Mucosa of gallbladder (tissue), 1 donor: ENCODE measurements around the gene ADAMTS17. TPM values are rescaled to one million over a fixed set of nuclear protein-coding genes. Genes with fewer than 3 reads are reported as not detected.

Experiments
- DNase-seq: peaks from one replicate; pipeline ENCODE4 v3.0.0-alpha.2; 2020; ENCODE audit warnings: low spot score
- total RNA-seq: library from RNA; stranded (reverse); gene quantifications from one replicate; pipeline ENCODE4 v1.2.1, GENCODE V29; 2021
- donor health status: DM: no; HTN: no; CAD: no.

Gene ADAMTS17
- total RNA-seq, 1 donor from 2014 or later = 3.6 TPM

DNA sequence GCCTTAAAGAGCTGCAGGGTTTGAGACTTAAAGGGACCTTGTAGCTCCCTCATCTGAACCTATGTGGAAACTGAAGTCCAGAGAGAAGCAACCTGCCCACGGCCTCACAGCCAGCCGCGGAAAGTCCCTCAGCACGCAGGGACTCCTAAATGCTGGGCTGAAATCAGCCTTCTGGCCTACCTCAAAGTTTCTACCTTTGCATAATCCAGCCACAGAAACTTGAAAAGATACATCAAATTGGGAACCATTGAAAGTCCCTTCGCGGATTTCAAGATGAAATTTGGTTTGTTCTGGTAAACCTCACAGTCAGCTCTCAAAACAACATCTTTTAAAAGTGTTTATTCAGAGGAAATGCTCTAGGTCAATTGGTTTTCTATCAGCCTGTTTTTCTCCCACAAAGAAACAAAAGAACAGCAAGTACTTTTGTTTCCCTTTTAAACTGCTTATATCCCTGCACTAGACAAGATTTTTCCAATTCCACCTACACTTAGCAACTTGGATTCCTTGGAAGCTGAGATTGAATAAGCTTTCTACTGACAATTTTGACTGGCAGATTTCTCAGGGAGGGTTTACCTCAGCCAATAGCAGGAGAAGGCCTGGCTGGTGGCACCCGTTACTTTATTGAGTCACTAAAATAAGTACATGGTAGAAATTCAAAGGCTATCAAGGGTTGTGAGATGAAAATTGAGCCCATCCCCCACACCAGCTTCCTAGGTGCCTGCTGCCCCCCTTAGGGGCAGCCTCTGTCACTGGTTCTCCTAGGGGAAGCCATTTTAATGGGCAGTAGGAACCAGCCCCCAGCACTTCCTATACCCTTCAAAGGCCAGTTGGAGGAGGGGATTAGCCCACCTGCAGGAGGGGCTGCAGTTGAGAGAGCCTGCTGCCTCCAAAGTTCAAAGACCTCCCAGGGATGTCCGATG, 171.2 kb downstream of the ADAMTS17 start:
- no peak for DNase-seq

DNA sequence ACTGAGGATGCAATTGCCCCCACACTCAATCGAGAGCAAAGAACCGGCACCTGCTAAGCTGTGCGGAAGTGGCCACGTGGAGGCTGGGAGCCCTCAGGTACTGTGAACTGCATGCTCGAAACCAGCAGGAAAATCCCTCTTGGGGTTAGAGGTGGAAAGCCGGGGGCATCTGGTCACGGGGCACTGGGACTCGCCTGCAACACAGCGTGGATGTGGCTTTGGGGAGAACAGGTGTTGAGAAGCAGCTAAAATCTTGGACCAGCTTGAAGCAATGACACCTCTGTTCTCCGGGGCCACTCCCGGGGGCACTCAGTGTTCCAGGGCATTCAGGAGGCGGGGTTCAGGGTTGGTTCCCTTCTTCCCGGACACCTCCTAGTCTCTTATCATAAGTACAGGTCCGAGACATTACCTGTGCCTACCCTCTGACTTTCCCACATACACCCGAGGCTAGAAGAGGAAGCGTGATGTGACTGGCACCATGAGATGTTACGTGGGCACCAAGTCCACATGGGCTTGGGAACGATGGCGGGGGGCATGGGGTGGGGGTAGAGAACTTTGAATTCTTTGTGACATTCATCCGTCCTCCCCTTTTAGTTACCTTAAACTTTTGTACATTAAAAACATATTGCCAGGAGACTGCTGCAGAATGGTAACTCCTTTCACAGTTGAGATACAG, 172.0 kb downstream of the ADAMTS17 start:
- no peak for DNase-seq

DNA sequence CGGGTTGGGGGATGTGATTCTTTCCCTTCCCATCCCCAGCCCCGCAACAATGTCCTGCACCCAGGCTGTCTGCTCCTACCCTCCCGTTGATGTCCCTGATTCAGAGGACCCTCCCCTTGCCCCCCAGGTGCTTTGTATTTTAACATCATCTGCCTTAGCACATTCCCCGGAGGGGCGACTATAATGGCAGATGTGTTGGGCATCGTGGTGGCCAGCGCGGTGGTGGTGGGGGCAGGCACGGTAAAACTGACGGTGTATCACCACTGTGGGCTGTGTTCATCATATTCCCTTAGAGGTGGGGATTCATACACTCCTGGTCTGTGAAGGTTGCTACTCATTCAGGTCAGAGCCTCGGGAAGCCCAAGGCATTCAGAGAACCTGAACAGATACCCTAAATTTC, 173.0 kb downstream of the ADAMTS17 start:
- DNase-seq = no peak

DNA sequence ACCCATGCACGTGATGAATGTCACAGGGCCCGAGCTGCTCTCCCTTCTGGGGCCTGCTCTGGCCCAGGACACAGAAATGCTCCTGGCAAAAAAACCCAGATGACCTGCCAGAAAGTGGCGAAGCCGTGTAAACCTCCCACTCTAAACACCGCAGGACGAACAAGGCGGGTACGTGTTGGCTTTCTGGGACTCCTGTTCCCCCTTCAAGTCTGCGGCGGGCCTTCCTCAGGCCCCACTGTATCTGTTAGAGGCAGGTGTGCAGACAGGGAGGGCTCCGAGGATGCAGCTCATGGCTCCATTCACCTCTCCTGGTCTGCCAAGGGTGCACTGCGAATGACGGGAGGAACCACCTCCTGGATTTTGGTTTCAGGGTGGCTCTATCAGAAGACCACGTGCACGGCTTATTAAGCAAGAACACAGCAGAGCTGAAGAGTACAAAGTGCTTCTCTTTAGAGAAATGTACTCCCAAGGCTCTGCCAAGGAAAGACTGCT, 173.8 kb downstream of the ADAMTS17 start:
- DNase-seq = peak; percentile 17

DNA sequence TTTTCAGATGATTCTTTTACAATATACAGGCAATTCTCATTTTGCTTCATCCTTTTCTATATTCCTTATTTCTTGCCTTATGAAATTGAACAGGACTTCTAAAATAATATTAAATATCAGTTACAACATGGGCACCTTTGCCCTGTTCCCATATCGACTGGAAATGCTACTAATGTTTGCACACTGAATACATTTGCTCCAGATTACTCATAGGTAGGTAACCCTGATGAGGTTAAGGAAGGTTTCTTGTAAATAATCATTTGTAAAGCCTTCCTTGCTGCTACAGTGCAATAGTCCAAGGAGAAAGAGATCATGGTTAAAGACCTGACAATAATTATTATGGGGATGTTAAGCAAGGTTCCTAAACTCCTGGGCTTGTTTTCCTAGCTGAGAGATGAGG, 175.5 kb downstream of the ADAMTS17 start:
- DNase-seq = no peak

DNA sequence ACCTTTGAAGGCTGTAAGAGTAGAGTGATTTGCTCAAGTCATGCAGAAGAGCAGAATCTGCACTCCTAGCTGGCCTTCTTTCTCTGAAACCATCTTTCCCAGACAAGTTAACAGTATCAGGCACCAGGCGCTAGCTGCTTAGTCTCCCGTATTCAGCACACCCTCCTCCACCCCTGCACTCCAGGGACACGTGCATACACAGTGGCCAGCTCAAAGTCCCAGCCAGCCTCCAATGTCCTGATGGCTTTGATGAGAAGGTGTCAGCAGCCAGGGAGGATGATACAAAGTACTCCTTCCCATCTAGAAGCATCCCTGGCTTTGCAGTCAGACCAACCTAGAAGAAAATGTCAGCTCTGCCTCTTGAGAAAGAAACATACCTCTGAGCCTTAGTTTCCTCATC, 177.8 kb downstream of the ADAMTS17 start:
- DNase-seq = no peak

DNA sequence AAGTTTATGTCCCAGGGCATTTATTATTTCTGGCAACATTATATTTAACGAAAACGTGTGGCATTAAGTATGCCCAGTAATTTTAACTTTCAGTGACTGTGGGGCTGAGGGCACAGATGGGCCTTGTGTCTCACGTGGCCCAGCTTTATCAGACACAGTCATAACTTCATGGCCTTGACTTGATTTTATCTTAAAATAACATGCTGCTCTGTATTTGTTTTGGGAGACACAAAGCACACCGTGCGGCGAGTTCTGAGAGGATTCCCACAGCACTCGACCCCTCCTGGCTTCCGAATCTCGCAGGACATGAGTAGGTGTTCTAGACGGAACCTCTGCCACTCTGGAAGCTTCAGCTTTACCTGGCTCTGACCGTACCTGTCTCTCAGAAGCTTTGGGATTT, 180.8 kb downstream of the ADAMTS17 start:
- DNase-seq = no peak

DNA sequence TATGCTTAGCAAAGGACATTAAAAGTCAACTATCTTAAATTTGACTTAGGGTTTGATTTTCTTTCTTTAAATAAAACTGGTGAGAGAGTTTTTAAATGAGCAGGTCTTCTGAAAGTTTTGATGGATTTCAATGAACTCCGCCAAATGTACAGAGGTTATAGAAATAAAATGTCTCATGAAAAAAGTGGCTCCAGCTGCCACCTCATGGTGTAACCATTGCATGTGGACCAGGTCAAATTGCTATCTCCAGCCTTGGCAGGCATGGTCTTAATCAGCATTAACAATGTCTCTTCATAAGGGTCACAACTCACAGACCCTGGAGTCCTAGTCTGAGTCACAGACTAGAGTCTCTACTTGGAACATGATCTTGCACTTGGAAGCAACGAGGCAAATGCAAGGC, 182.3 kb downstream of the ADAMTS17 start:
- DNase-seq = no peak

DNA sequence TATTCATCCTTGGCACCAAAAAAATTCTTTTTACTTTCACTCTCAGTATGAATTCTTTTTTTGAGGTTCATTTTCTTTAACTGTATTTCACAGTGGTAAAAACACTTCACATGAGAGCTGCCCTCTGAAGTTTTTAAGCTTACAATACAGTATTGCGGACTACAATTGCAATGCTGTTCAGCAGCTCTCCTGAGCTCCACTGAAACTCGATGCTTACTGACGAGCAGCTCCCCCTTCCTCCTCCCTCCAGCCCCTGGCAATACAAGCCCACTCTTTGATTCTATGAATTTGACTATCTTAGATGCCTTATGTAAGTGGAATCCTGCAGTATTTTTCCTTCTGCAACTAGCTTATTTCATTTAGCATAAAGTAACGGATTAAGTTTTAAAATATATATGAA, 183.4 kb downstream of the ADAMTS17 start:
- DNase-seq = no peak

DNA sequence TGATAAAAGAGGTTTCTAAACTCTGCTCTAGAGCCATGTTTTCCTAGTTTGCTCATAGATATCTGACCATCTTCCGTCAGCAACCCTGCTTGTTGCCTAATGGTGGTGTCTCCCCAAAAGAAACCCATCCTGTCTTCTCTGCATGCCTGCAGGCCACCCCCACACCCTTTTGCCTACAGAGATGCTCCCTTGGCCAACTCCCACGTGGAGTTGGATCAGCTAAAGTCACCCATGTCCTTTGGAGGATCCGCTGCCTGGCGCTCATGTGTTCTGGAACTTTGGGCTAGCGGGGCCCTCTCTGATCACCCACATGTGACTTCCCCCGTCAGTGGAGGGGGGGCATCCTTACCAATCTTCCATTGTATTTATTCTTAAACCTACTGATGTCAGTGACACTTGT, 185.6 kb downstream of the ADAMTS17 start:
- no peak for DNase-seq

DNA sequence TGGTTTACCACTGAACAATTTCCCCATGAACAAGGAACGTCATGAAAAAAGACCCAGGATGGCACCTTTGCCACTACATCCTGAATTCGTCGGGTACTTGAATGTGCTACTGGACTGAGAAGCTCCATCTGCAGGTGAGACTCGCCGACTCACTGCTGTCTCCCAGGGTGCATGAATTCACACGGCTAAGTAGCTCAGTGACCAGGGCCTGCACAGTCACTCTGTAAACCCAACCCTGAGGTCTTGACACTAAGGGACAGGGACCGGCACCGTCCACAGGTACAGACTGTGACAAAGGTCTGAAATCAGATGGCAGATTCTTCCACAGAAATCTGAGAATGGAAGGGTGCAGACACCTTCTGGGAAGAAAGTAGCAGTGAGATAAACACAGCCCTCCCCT, 187.4 kb downstream of the ADAMTS17 start:
- no peak for DNase-seq

DNA sequence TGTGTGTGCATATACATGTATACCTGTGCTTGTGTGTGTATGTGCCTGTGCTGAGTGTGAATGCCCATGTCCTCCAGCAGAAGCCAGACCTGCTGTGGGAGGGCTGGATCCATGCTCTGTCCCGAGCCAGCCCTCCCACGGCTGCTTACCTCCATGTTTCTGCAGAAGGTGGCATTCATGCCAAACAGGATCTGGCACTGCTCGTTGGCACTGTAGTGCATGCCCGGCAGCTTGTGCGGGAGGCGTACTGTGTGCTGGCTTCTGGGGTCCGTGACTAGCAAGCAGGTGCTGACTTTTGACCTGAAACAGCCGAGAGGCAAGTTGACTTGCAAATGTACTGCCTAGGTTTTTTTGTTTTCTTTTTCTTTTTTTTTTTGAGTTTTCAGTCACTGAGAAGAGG, 189.3 kb downstream of the ADAMTS17 start:
- DNase-seq = no peak

DNA sequence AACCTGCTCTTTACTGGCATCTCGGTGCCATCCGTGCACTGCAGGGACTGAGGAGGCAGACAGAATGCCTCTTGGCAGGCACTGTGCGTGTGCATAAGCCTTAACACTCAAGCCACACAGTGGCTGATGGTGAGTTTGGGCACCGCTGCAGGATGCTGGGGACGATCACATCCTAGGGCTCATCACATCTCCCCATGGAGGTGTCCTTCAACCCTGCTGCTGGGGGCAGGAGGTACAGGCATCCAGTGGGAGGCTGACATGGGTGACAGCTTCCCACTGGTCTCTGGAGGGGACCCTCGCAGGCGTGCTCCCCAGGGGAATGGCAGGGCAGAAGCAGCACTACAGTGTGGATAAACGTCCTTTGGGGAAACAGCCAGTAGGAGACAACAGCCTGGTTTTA, 190.9 kb downstream of the ADAMTS17 start:
- DNase-seq = no peak

DNA sequence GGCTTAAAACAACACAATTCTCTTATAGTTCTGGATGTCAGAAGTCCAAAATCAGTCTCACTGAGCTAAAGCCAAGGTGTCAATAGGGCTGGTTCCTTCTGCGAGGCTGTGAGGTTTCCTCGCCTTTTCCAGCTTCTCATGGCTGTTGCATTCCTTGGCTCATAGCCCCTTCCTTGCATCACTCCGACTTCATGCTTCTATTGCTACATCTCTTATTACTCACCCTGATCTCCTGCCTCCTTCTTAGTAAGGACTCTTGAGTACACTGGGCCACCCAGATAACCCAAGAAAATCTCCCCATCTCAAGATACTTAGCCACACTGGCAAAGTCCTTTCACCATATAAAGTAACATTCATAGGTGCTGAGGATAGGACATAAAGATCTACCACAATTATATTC, 193.9 kb downstream of the ADAMTS17 start:
- DNase-seq = no peak

DNA sequence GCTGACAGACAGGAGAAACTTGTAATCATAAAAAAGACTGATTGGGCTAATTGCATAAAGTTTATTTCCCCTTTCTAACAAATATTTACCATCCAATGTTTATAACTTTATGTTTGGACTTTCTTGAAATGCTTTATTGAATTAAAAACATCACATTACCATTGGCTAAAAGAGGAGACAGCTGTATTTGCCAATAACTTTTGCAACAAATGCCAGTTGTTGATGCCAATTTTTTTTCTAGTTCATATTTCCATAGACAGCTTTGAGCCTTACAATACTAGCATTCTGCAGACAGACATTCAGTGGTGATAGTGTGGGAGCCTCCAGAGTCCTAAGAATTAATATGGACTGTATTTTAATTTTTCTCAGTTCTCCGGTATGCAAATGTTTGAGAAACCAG, 198.4 kb downstream of the ADAMTS17 start:
- no peak for DNase-seq

DNA sequence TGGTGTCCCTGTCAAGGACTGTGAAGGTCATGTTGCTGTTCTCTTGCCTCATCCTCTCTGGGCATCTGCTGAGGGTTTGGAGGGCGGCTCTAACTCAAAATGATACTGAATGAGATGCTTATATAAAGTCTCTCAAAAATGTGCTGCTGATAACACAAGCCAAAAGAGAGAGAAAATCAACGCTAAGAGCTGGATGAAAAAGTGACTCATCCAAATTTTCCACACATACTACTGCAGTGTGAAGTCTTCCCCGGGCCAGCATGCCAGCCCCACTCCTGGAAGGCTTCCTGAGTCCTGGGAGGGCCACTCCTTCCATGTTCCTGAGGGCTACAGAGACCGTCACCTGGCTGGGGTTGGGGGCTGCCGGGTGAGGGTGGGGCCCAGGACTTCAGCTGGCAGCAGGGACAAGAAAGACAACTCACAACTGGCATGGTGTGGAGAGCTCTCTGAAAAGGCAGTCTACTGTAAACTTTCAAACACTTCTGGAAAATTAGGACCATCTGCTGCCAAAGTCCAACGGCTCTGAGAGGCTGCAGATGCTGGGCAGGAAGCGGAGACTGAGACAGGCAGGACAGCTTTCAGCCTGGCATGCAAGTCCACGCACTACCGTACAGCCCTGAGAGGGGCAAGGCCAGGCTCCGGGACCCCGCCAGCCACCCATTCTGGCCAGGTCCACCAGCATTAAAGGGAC, 200.3 kb downstream of the ADAMTS17 start:
- no peak for DNase-seq

DNA sequence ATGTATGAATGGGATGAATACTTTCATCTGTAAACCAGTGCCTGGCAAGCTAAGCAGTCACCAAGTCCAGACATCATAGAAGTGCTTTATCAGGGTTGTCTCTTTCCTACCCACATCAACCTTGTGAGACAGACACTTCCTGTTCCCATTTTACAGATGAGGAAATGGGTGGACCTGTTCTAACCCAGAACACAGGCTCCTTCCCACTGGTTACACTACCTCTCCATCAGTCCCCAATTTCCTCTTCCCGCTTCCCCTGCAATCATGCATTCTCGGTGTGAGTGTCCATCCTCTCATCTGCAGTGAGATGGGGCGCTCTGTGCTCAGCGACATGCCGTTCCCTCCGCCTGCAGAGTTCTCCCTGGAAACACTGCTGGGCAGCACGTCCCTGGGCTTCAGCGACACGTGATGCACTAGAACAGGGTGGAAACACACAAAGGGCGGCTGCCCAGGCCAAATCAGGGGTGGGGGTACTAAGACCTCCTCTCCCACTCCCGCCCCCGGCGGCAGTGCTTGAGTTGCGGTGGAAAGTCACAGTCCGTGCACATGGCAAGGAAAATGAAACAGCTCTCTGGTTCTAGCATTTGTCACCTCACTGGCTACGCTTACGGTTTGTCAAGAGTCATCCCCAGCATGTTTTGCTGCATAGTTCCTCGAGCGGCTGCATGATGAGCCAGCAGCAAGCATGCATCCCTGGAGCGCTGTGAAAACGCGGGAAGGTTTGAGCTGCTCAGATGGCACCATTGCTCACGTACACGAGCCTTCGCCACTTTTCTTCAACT, 201.1 kb downstream of the ADAMTS17 start:
- DNase-seq = no peak

DNA sequence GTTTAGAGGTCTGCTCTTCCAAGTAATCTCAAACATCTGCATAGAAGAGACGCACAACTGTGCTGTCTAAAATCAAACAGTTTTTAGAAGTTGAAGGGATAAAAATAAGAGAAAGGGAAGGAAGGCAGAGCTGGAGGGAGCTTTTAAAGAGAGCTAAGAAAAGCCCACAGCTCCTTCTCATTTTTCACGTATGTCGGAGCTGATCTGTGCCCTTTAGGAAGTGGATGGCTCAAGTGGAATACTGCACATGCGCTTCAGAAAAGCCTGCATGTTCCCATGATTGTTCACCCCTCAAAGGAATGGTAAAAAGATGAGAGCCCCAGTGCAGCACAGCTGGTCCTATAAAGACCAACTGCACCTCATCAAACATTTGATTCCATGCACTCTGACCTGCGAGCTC, 207.2 kb downstream of the ADAMTS17 start:
- no peak for DNase-seq

DNA sequence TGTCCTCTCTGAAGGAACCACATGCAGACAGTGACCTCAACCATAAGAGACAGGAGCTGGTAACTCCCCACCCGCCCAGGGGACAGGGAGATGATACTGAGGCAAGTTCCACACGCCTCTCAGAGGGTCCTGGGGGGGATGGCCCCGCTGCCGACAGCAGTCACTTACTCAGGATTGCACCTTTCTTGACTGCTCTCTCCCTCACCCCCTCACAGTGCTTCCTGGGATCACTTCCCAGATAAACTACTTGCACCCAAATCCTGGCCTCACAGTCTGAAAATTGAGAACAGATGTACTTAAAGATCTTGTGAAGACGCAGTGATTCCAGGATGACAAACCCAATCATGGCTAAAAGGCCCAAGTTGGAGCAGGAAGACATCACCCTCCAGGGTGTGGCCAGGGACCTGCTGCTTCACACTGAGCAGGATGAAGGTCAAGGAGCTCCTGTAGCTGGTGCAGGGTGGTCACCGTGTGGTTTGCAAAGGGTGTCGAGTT, 207.6 kb downstream of the ADAMTS17 start:
- no peak for DNase-seq

DNA sequence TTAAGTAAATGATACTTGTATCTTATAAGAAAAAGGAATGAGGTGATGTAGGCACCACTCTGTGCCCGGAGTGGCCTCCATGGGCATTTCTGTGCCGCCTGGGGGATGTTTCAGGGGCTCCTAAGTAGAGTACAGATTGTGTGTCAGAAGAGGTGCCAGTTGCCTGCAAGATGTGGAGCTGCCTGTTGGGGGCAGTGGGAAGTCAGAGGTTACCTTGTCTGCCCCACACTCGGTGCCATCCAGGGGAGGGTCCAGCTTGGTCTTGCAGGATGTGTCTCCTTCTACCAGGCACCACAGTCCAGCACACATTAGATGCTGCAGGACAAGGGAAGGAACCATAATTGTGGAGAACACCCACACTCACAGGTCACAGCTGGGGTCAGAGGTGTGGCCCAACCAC, 208.8 kb downstream of the ADAMTS17 start:
- no peak for DNase-seq

DNA sequence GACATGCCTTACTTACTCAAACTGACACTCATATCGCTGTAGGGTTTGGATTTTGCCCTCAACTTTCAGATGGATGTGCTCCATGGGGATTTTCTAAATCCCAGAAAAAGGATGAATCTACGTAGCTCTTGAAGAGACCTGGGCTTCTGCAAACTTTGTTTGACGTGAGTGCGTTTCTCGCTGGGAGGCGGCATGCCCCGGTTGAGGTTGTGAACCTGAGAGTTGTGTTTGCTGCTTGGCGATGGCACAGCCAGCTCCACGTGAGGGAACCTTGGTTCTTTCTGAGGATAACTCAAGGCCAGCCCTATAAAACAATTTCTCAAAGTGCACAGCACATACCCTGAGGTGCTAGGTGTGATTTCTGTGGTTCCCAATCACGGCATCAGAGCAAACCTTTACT, 209.5 kb downstream of the ADAMTS17 start:
- DNase-seq = no peak
